ENCODE data around the gene CCDC192.

Gene CCDC192

DNA sequence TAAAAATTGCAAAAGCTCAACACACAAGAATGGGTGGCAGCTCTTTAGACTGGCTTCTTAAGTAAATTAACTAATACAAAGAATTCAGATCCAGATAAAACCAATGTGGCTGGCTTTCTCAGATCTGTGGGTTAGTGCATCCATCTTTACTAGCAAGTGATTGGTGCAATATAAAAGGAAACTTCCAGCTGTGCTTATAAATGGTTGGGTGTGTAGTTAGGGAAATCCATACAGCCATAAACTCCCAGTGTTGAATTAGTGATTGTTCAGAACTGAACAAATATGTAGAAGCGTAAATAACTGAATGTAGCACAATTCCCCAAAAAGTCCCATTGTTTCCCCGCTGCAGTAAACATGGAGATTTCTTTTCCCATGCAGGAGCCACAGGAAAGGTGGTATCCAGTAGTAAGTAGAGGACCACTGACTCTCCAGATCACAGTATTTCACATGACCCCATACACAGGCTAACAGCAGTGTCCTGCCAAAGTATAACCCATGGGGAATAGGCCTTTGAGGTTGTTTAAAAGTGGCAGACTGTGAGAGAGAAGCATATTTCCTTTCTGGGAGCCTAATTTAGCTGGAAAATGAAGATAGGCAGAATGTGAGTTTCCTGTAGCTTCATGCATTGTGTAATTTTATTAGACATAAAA, 207.2 kb downstream of the CCDC192 start:
- Histone ChIP-seq H3K27me3 (replicated peaks; ENCODE audit: control insufficient read depth, insufficient read depth, low read length) (no peaks in the 10 kb centered on the region), H3K4me3 (ENCODE audit: low read length) (no peak overlapping the region), H3K36me3 (ENCODE audit: control insufficient read depth, insufficient read depth, low read length, severe bottlenecking) (no peaks in the 10 kb centered on the region), H3K9ac (ENCODE audit: low read length) (no peak overlapping the region), H3K4me1 (ENCODE audit: control insufficient read depth, insufficient read depth, low read length) (no peaks in the 10 kb centered on the region), H3K9me3 (ENCODE audit: control insufficient read depth, low read length) (no peaks in the 10 kb centered on the region)
- no peak for DNase-seq (ENCODE audit: low read depth)

DNA sequence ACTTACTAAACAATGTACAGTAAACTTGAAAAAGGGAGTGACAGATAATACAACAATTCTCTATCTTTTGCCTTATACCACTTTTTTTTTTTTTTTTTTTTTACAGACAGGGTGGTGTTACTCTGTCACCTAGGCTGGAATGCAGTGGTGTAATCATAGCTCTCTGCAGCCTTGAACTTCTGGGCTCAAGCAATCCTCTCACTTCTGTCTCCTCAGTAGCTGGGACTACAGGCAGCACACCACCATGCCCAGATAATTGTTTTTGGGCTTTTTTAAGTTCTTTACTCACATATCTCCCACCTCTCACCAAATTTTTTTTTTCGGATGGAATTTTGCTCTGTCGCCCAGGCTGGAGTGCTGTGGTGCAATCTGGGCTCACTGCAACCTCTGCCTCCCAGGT, 208.4 kb downstream of the CCDC192 start:
- Histone ChIP-seq H3K36me3 (ENCODE audit: control insufficient read depth, insufficient read depth, low read length, severe bottlenecking) (no peaks in the 10 kb centered on the region), H3K27me3 (replicated peaks; ENCODE audit: control insufficient read depth, insufficient read depth, low read length) (no peaks in the 10 kb centered on the region), H3K9me3 (ENCODE audit: control insufficient read depth, low read length) (no peaks in the 10 kb centered on the region), H3K4me1 (ENCODE audit: control insufficient read depth, insufficient read depth, low read length) (no peaks in the 10 kb centered on the region), H3K9ac (ENCODE audit: low read length) (no peak overlapping the region), H3K4me3 (ENCODE audit: low read length) (no peak overlapping the region)
- no peak for DNase-seq (ENCODE audit: low read depth)

DNA sequence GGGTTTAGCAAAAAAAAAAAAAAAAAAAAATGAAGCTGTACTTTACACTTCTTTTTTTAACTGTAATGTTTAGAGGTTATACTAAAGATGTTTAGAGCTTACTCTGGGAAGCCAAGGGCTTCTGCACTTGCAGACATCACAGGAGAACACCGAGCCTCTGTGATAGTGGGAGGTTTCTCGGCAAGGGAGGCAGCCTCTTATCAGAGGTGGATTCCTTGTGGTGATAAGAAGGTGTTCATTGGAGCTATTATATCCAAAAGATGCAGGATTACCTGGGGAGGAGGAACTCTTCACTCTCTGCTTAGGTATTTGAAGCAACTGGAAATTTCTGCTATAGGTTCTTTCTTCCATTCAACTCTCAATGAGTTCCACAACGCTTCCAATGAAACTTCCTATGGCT, 209.2 kb downstream of the CCDC192 start:
- Histone ChIP-seq H3K36me3 (ENCODE audit: control insufficient read depth, insufficient read depth, low read length, severe bottlenecking) (no peaks in the 10 kb centered on the region), H3K4me3 (ENCODE audit: low read length) (no peak overlapping the region), H3K9me3 (ENCODE audit: control insufficient read depth, low read length) (no peaks in the 10 kb centered on the region), H3K27me3 (replicated peaks; ENCODE audit: control insufficient read depth, insufficient read depth, low read length) (no peaks in the 10 kb centered on the region), H3K4me1 (ENCODE audit: control insufficient read depth, insufficient read depth, low read length) (no peaks in the 10 kb centered on the region), H3K9ac (ENCODE audit: low read length) (no peak overlapping the region)
- no peak for DNase-seq (ENCODE audit: low read depth)

DNA sequence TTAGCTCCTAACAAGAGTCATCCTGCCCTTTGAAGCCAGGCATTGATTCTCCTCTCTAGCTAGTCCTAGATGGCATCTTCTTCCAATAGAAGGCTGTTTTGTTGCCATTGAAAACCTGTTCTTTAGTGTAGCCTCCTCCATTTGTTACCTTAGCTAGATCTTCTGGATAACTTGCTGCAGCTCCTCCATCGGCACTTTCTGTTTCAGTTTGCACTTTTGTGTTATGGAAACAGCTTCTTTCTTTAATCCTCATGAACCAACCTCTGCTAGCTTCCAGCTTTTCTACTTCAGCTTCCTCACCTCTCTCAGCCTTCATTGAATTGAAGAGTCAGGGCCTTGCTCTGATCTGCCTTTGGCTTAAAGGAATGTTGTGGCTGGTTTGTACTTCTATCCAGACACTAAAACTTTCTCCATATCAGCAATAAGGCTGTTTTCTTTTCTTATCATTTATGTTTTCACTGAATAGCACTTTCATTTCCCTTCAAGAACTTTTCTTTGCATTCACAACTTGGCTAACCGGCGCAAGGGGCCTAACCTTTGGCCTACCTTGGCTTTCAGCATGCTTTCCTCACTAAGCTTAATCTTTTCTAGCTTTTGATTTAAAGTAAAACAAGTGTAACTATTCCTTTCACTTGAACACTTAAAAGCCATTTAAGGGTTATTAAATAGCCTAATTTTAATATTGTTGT, 213.8 kb downstream of the CCDC192 start:
- H3K4me3 ChIP-seq (ENCODE audit: low read length): no peak overlapping the region
- H3K9ac ChIP-seq (ENCODE audit: low read length): no peak overlapping the region
- no peaks in the 10 kb centered on the region for H3K4me1 ChIP-seq (ENCODE audit: control insufficient read depth, insufficient read depth, low read length)
- no peaks in the 10 kb centered on the region for H3K9me3 ChIP-seq (ENCODE audit: control insufficient read depth, low read length)
- DNase-seq (ENCODE audit: low read depth): no peak
- H3K36me3 ChIP-seq (ENCODE audit: control insufficient read depth, insufficient read depth, low read length, severe bottlenecking): no peaks in the 10 kb centered on the region
- H3K27me3 ChIP-seq (replicated peaks; ENCODE audit: control insufficient read depth, insufficient read depth, low read length): no peaks in the 10 kb centered on the region

DNA sequence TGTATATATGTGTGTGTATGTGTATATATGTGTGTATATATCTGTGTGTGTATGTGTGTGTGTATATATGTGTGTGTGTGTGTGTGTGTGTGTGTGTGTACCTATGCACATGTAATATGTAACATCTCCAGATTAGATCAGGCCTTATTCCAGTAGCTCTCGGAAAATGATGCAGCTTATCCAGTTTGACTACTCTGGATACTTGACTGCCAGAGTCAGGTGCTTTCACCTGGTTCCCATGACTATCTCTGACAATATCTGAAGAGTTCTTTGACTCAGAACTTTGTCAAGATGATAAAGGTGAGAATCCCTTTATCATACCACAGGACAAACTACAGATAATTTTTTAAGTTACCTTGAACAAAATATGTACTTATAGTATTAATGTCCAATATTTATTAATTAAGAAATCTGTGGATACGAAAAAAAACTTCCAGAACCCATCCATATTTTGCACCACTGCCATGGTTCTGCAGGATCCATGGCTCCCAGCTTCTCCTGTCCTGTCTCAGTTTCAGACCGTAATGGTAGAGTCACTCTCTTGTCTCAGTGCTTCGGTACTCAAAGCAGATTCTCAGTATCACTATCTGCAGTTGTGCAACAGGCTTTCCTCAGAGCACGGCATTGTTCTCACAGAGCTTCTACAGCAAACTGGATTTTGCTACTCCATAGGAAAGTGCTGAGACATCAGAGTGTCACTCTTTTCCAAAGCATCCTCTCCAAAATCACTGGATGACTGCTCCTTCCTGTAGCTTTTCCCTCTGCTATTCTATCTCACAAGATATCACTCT, 216.0 kb downstream of the CCDC192 start:
- H3K9ac ChIP-seq (ENCODE audit: low read length): no peak overlapping the region
- DNase-seq (ENCODE audit: low read depth): no peak

DNA sequence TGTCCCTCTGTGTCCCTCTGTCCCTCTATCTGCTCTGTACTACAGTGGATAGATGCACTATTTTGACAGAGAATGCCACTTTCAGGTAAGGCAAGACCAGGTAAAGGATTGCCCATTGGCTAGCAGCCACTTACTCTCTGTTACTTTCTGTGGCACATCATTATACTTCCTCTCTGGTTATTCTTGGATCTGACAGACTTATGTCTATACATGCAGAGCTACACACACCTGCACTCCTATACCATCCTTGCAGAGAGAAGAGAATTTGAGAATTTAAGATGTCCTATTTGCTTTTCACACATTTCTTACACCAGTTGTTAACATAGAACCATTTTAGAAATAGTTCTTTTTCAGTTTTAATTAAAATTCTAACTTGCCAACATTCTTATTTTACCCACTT, 216.6 kb downstream of the CCDC192 start:
- H3K4me1 ChIP-seq (ENCODE audit: control insufficient read depth, insufficient read depth, low read length): no peaks in the 10 kb centered on the region
- no peaks in the 10 kb centered on the region for H3K36me3 ChIP-seq (ENCODE audit: control insufficient read depth, insufficient read depth, low read length, severe bottlenecking)
- no peaks in the 10 kb centered on the region for H3K9me3 ChIP-seq (ENCODE audit: control insufficient read depth, low read length)
- H3K4me3 ChIP-seq (ENCODE audit: low read length): no peak overlapping the region
- DNase-seq (ENCODE audit: low read depth): no peak
- H3K27me3 ChIP-seq (replicated peaks; ENCODE audit: control insufficient read depth, insufficient read depth, low read length): no peaks in the 10 kb centered on the region
- H3K9ac ChIP-seq (ENCODE audit: low read length): no peak overlapping the region

More for the DNA sequence above, 216.0 kb downstream of the CCDC192 start:
- no peaks in the 10 kb centered on the region for H3K9me3 ChIP-seq (ENCODE audit: control insufficient read depth, low read length)
- no peaks in the 10 kb centered on the region for H3K27me3 ChIP-seq (replicated peaks; ENCODE audit: control insufficient read depth, insufficient read depth, low read length)
- no peaks in the 10 kb centered on the region for H3K36me3 ChIP-seq (ENCODE audit: control insufficient read depth, insufficient read depth, low read length, severe bottlenecking)
- H3K4me3 ChIP-seq (ENCODE audit: low read length): no peak overlapping the region
- H3K4me1 ChIP-seq (ENCODE audit: control insufficient read depth, insufficient read depth, low read length): no peaks in the 10 kb centered on the region

DNA sequence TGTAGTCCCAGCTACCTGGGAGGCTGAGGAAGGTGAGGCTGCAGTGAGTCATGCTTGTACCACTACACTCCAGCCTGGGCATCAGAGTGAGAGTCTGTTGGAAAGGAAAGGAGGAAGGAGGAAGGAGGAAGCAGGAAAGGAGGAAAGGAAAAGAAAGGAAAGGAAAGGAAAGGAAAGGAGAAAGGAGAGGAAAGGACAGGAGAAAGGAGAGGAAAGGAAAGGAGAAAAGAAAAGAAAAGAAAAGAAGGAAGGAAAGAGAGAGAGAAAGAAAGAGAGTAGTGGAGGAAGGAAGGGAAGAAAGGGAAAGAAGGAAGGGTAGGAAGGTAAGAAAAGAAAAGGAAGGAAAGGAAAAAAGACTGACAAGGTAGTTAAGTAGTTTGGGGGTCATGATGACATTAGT, 217.7 kb downstream of the CCDC192 start:
- Histone ChIP-seq H3K9me3 (ENCODE audit: control insufficient read depth, low read length) (no peaks in the 10 kb centered on the region), H3K27me3 (replicated peaks; ENCODE audit: control insufficient read depth, insufficient read depth, low read length) (no peaks in the 10 kb centered on the region), H3K9ac (ENCODE audit: low read length) (no peak overlapping the region), H3K4me1 (ENCODE audit: control insufficient read depth, insufficient read depth, low read length) (no peaks in the 10 kb centered on the region), H3K4me3 (ENCODE audit: low read length) (no peak overlapping the region), H3K36me3 (ENCODE audit: control insufficient read depth, insufficient read depth, low read length, severe bottlenecking) (no peaks in the 10 kb centered on the region)
- DNase-seq (ENCODE audit: low read depth): no peak

DNA sequence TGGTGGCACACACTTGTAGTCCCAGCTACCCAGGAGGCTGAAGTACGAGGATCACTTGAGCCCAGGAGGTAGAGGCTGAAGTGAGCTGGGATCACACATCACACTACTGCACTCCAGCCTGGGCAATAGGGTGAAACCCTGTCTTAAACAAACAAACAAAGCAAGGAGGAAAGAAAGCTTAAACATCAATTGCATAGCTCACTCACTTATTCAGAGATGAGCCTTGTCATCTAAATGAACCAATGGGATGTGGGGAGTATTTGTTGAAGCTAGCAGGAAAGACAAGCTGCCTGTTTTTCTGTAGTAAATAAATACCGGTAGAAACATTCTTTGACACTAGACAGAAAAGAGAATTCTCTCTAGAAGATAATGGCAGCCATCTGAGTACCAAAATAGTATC, 219.4 kb downstream of the CCDC192 start:
- no peak for DNase-seq (ENCODE audit: low read depth)
- Histone ChIP-seq H3K4me3 (ENCODE audit: low read length) (no peak overlapping the region), H3K4me1 (ENCODE audit: control insufficient read depth, insufficient read depth, low read length) (no peaks in the 10 kb centered on the region), H3K9me3 (ENCODE audit: control insufficient read depth, low read length) (no peaks in the 10 kb centered on the region), H3K36me3 (ENCODE audit: control insufficient read depth, insufficient read depth, low read length, severe bottlenecking) (no peaks in the 10 kb centered on the region), H3K9ac (ENCODE audit: low read length) (no peak overlapping the region), H3K27me3 (replicated peaks; ENCODE audit: control insufficient read depth, insufficient read depth, low read length) (no peaks in the 10 kb centered on the region)

DNA sequence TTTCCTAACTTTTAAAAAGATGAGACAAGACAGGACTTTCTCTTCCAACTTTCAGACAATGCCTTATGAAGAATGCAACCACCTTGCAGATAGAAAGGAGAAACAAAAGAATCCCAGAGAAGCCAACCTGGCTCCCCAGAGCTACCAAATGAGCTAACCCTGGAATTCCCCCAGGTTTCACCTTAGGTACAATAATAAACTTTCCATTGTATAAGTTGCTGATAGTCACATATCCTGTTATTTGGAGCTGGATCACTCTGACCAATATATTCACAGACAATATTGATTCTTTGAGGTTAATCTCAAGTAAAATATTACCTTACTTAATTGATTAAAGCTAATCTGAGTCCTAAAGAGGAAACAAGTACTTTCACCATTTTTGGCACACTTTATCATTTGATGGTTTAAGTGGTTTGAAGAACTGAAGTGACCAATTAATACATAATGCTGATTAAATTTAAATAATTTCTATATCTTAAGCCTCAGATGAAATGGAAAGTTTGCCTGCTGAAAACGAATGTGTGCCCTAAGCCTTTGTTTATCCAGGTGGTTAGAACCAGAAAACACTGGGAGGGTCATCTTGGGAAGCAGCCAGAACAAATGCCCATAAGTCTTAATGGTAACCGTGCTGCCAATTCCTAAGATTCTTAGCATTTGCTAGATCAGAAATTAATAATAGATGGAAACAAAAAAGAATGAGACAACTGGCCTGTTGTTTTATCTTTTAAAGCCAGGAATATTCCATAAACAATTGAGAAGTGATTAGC, 220.8 kb downstream of the CCDC192 start:
- no peaks in the 10 kb centered on the region for H3K4me1 ChIP-seq (ENCODE audit: control insufficient read depth, insufficient read depth, low read length)
- H3K9ac ChIP-seq (ENCODE audit: low read length): no peak overlapping the region
- H3K36me3 ChIP-seq (ENCODE audit: control insufficient read depth, insufficient read depth, low read length, severe bottlenecking): no peaks in the 10 kb centered on the region
- H3K4me3 ChIP-seq (ENCODE audit: low read length): no peak overlapping the region
- H3K27me3 ChIP-seq (replicated peaks; ENCODE audit: control insufficient read depth, insufficient read depth, low read length): no peaks in the 10 kb centered on the region
- DNase-seq (ENCODE audit: low read depth): no peak
- H3K9me3 ChIP-seq (ENCODE audit: control insufficient read depth, low read length): no peaks in the 10 kb centered on the region

DNA sequence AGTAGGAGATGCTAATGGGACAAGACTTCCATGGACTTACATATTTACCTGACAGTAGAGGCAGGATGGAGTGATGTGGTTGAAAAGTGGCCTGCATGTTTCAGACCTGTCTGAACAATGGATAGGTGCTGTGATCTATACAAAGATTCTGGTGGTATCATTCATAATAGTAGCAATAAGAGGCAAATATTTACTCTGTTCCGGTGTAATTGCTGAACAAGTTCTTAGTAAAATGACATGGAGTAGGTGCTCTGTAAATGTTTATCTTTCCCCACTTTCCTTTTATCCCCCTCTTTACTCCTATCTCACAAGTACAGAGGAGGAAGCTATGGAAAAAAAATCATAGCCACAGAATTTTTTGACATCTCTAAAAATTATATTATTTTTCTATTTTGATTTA, 221.4 kb downstream of the CCDC192 start:
- H3K27me3 ChIP-seq (replicated peaks; ENCODE audit: control insufficient read depth, insufficient read depth, low read length): no peaks in the 10 kb centered on the region
- H3K4me1 ChIP-seq (ENCODE audit: control insufficient read depth, insufficient read depth, low read length): no peaks in the 10 kb centered on the region
- no peak overlapping the region for H3K4me3 ChIP-seq (ENCODE audit: low read length)
- no peaks in the 10 kb centered on the region for H3K9me3 ChIP-seq (ENCODE audit: control insufficient read depth, low read length)
- H3K36me3 ChIP-seq (ENCODE audit: control insufficient read depth, insufficient read depth, low read length, severe bottlenecking): no peaks in the 10 kb centered on the region
- no peak overlapping the region for H3K9ac ChIP-seq (ENCODE audit: low read length)
- DNase-seq (ENCODE audit: low read depth): no peak

DNA sequence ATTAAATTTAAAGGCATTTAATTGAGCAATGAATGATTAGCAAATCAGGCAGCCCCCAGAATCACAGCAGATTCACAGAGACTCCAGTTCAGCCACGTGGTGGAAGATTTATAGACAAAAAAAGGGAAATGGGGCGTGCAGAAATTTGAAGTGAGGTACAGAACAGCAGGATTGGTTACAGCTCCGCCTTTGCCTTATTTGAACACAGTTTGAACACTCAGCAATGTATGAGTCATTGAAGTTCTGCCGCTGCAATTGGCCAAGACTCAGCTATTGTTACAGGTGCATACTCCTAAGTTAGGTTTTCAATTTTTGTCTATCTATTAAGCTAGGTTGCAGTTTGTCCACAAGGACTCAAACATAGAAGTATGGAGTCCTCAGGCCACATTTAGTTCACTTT, 222.7 kb downstream of the CCDC192 start:
- no peak for DNase-seq (ENCODE audit: low read depth)
- no peaks in the 10 kb centered on the region for H3K4me1 ChIP-seq (ENCODE audit: control insufficient read depth, insufficient read depth, low read length)
- no peaks in the 10 kb centered on the region for H3K27me3 ChIP-seq (replicated peaks; ENCODE audit: control insufficient read depth, insufficient read depth, low read length)
- H3K9me3 ChIP-seq (ENCODE audit: control insufficient read depth, low read length): no peaks in the 10 kb centered on the region
- H3K4me3 ChIP-seq (ENCODE audit: low read length): no peak overlapping the region
- H3K36me3 ChIP-seq (ENCODE audit: control insufficient read depth, insufficient read depth, low read length, severe bottlenecking): no peaks in the 10 kb centered on the region
- no peak overlapping the region for H3K9ac ChIP-seq (ENCODE audit: low read length)

Data from adipocyte (in vitro differentiated cells).